RWPE2 (cell line): ENCODE results near the gene NEDD8.

Experiments used
- ATAC-seq: fragments of 200-7000 bp; cut with Tn5 transposase; 3 replicates; pipeline ENCODE4 v1.9.1; 2021; ENCODE audit warnings: low read depth
- DNase-seq: peaks from one replicate; pipeline ENCODE4 v3.0.0-alpha.2; 2020; ENCODE audit warnings: low spot score
- H3K27ac ChIP-seq: fragments of 450-650 bp; 2 replicates; pipeline ENCODE4 v1.5.1; 2017; ENCODE audit warnings: mild to moderate bottlenecking; ENCODE audit not compliant: poor library complexity, severe bottlenecking
- H3K27me3 ChIP-seq: fragments of 250-450 bp; sonication (Bioruptor Pico); 2 replicates; pipeline ENCODE4 v1.5.1; 2021; ENCODE audit warnings: mild to moderate bottlenecking, moderate library complexity; ENCODE audit not compliant: insufficient read depth, poor library complexity, severe bottlenecking
- H3K36me3 ChIP-seq: fragments of 250-450 bp; sonication (Bioruptor Pico); 2 replicates; pipeline ENCODE4 v1.5.1; 2020; ENCODE audit warnings: low read depth, mild to moderate bottlenecking, moderate library complexity
- H3K4me1 ChIP-seq: fragments of 250-450 bp; sonication (Bioruptor Pico); 2 replicates; pipeline ENCODE4 v1.5.1; 2021; ENCODE audit warnings: mild to moderate bottlenecking, moderate library complexity; ENCODE audit not compliant: insufficient read depth, poor library complexity, severe bottlenecking
- H3K4me3 ChIP-seq: fragments of 250-450 bp; sonication (Bioruptor Pico); 2 replicates; pipeline ENCODE4 v1.5.1; 2021; ENCODE audit warnings: mild to moderate bottlenecking, moderate library complexity; ENCODE audit not compliant: severe bottlenecking
- H3K9me3 ChIP-seq: fragments of 250-450 bp; sonication (Bioruptor Pico); 2 replicates; pipeline ENCODE4 v1.5.1; 2021; ENCODE audit warnings: mild to moderate bottlenecking, moderate library complexity; ENCODE audit not compliant: severe bottlenecking
- CTCF ChIP-seq: fragments of 450-650 bp; IDR thresholded peaks from one replicate; pipeline ENCODE4 v1.5.1; 2017; ENCODE audit warnings: mild to moderate bottlenecking, moderate library complexity; ENCODE audit not compliant: poor library complexity, severe bottlenecking

Gene NEDD8

GRCh38 chr14:24252289-24253124 lies 20.3 kb upstream of the NEDD8 start:
- no peaks in the 10 kb centered on the region for H3K4me1 ChIP-seq
- H3K4me3 ChIP-seq, result no peak overlapping the region
- no peaks in the 10 kb centered on the region for H3K27me3 ChIP-seq
- no peak for TF ChIP-seq CTCF
- no peak overlapping the region for H3K27ac ChIP-seq
- no peaks in the 10 kb centered on the region for H3K9me3 ChIP-seq
- H3K36me3 ChIP-seq, result peaks cover 48% of the 10 kb centered on the region
- no peak for DNase-seq
- ATAC-seq, result no peak

- TF ChIP-seq CTCF, result no peak
- DNase-seq, result no peak
- Histone ChIP-seq H3K4me3 (no peak overlapping the region), H3K9me3 (no peaks in the 10 kb centered on the region), H3K4me1 (no peaks in the 10 kb centered on the region), H3K27me3 (no peaks in the 10 kb centered on the region), H3K36me3 (peaks cover 41% of the 10 kb centered on the region), H3K27ac (no peak overlapping the region)
- peak; percentile 21; the same call in 1 of the 3 replicates for ATAC-seq
These were observed 19.7 kb upstream of the NEDD8 start for GRCh38 chr14:24251880-24252288.

GRCh38 chr14:24250354-24250753 lies 18.2 kb upstream of the NEDD8 start:
- ATAC-seq (no peak), DNase-seq (no peak)
- Histone ChIP-seq H3K9me3 (no peaks in the 10 kb centered on the region), H3K27ac (no peak overlapping the region), H3K36me3 (peaks cover 34% of the 10 kb centered on the region), H3K27me3 (no peaks in the 10 kb centered on the region), H3K4me1 (no peaks in the 10 kb centered on the region), H3K4me3 (no peak overlapping the region)
- no peak for TF ChIP-seq CTCF

DNA sequence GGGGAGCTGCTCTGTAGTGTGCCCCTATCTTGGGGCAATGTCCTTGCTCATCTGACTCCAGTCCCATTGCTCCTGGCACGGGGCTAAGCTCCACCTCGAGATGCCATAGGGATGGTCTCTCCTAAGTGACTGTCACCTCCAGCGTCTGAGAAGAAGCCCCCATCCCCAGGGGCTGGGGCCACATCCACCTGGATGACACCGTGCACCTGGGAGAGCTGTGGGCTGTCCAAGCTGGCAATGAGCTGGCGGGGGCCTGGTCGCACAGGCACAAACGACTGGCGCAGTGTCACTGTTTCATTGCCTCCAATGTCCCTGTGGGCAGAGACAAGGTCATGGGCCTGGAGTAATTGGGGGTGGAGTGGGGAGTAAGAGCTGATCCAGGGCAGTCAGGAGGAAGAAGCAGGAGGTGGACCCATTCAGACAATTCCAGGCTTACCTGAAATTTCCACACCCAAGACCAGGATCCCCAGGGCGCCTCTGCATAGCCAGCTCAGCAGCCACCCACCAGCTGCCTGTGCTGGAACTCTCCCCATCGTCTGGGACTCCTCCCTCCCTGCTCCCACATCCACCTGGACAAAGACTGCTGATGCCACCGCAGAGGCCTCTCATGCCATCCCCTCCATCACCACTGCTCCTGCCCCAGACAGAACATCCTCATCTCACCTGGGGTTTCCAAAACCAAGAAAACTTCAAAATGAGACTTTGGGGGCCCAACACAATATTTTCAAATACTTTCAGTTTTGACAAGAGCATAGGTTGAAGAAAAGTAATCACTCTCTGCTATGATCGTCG lies 17.3 kb upstream of the NEDD8 start:
- no peak for TF ChIP-seq CTCF
- peaks cover 28% of the 10 kb centered on the region for H3K36me3 ChIP-seq
- no peak overlapping the region for H3K4me3 ChIP-seq
- H3K27me3 ChIP-seq, result no peaks in the 10 kb centered on the region
- no peak overlapping the region for H3K27ac ChIP-seq
- DNase-seq (no peak), ATAC-seq (no peak; the same call in 2 of the 3 replicates)
- H3K4me1 ChIP-seq, result no peaks in the 10 kb centered on the region
- no peaks in the 10 kb centered on the region for H3K9me3 ChIP-seq

DNA sequence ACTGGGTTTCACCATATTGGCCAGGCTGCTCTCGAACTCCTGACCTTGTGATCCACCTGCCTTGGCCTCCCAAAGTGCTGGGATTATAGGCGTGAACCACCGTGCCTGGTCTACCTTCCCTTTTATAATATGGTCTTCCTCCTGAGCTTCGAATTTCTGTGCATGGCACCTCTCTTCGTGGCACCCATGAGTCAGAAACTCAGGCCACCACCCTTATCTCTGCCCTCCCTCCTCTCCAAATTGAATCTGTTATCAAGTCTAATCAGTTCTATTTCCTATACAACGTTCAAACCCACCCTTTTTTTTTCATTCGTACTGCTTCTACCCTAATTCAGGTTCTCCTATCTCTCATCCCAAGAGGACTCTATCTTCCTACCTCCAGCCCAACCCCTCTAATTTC lies 15.3 kb upstream of the NEDD8 start:
- ATAC-seq, result no peak
- Histone ChIP-seq H3K36me3 (peaks cover 10% of the 10 kb centered on the region; the same call in 1 of the 2 replicates), H3K4me1 (peaks cover 7% of the 10 kb centered on the region), H3K4me3 (no peak overlapping the region), H3K27me3 (no peaks in the 10 kb centered on the region), H3K27ac (no peak overlapping the region), H3K9me3 (no peaks in the 10 kb centered on the region)
- TF ChIP-seq CTCF, result no peak
- no peak for DNase-seq
